GM19468 (cell line): ENCODE data around the gene LMF2.

Source experiments
- ATAC-seq: cut with Tn5 transposase; IDR thresholded peaks from one replicate; pipeline ENCODE4 v1.9.1; 2021; ENCODE audit warnings: mild to moderate bottlenecking, moderate library complexity, moderate number of reproducible peaks; ENCODE audit not compliant: unreplicated experiment; ENCODE audit errors: extremely low read depth

Gene LMF2

GRCh38 chr22:50468626-50469025, 38.9 kb downstream of the LMF2 start:
- no peak for ATAC-seq

- ATAC-seq, result no peak
Observed at GRCh38 chr22:50467773-50468440, 39.6 kb downstream of the LMF2 start.

GRCh38 chr22:50467341-50467740, 40.2 kb downstream of the LMF2 start:
- ATAC-seq, result no peak

GRCh38 chr22:50465066-50465930, 42.2 kb downstream of the LMF2 start:
- ATAC-seq, result no peak

- ATAC-seq, result no peak
Observed at GRCh38 chr22:50464451-50464850, 43.1 kb downstream of the LMF2 start.

- no peak for ATAC-seq
Observed at GRCh38 chr22:50463188-50463900, 44.2 kb downstream of the LMF2 start.

GRCh38 chr22:50461979-50462540, 45.4 kb downstream of the LMF2 start:
- no peak for ATAC-seq

GRCh38 chr22:50461536-50461935, 46.0 kb downstream of the LMF2 start:
- no peak for ATAC-seq

- no peak for ATAC-seq
Observed at GRCh38 chr22:50460938-50461337, 46.6 kb downstream of the LMF2 start.

- ATAC-seq, result no peak
Observed at GRCh38 chr22:50459496-50460140, 47.9 kb downstream of the LMF2 start.

GRCh38 chr22:50459016-50459415, 48.5 kb downstream of the LMF2 start:
- no peak for ATAC-seq

GRCh38 chr22:50456466-50457234, 50.9 kb downstream of the LMF2 start:
- ATAC-seq, result no peak

GRCh38 chr22:50456026-50456425, 51.5 kb downstream of the LMF2 start:
- no peak for ATAC-seq

- ATAC-seq, result no peak
Observed at GRCh38 chr22:50455201-50455600, 52.3 kb downstream of the LMF2 start.

- no peak for ATAC-seq
Observed at GRCh38 chr22:50454556-50455075, 52.9 kb downstream of the LMF2 start.
